Trophoblast cell (in vitro differentiated cells and primary cell): ENCODE results near the gene DIAPH3.

Experiments used
- DNase-seq, 2 donors: peaks; one replicate each; pipeline ENCODE4 v3.0.0-alpha.2; 2016
- H2AFZ ChIP-seq: 2 replicates; pipeline ENCODE4 v1.6.1; 2013; ENCODE audit warnings: low read length, moderate library complexity, mild to moderate bottlenecking; ENCODE audit not compliant: insufficient read depth, poor library complexity
- H2AK5ac ChIP-seq: 2 replicates; pipeline ENCODE4 v1.6.1; 2013; ENCODE audit warnings: mild to moderate bottlenecking, low read length
- H2BK120ac ChIP-seq: 2 replicates; pipeline ENCODE4 v1.6.1; 2013; ENCODE audit warnings: low read length, mild to moderate bottlenecking, moderate library complexity; ENCODE audit not compliant: insufficient read depth, poor library complexity
- H2BK12ac ChIP-seq: 2 replicates; pipeline ENCODE4 v1.6.1; 2013; ENCODE audit warnings: mild to moderate bottlenecking, low read length, moderate library complexity
- H2BK5ac ChIP-seq: 2 replicates; pipeline ENCODE4 v1.6.1; 2013; ENCODE audit warnings: low read length, low read depth, moderate library complexity, mild to moderate bottlenecking; ENCODE audit not compliant: poor library complexity
- H3K14ac ChIP-seq: 2 replicates; pipeline ENCODE4 v1.6.1; 2013; ENCODE audit warnings: mild to moderate bottlenecking, low read length
- H3K18ac ChIP-seq: 2 replicates; pipeline ENCODE4 v1.6.1; 2013; ENCODE audit warnings: mild to moderate bottlenecking, low read length
- H3K23ac ChIP-seq: 2 replicates; pipeline ENCODE4 v1.6.1; 2013; ENCODE audit warnings: low read length
- H3K27ac ChIP-seq: 2 replicates; pipeline ENCODE4 v1.5.1; 2013; ENCODE audit warnings: low read depth, mild to moderate bottlenecking, inconsistent platforms, low read length, moderate library complexity
- H3K27me3 ChIP-seq: 2 replicates; pipeline ENCODE4 v1.6.1; 2013; ENCODE audit warnings: inconsistent platforms, mild to moderate bottlenecking, low read length, moderate library complexity; ENCODE audit not compliant: insufficient read depth
- H3K36me3 ChIP-seq, 2 experiments: 1 replicate in 1 of 2; 2 replicates in 1 of 2; pipeline ENCODE4 v1.6.1; 2013; ENCODE audit warnings: low read length in 2 of 2, mild to moderate bottlenecking in 2 of 2, moderate library complexity in 1 of 2; ENCODE audit not compliant: insufficient read depth in 2 of 2, control insufficient read depth in 1 of 2
- H3K4ac ChIP-seq: 2 replicates; pipeline ENCODE4 v1.6.1; 2013; ENCODE audit warnings: low read depth, mild to moderate bottlenecking, low read length, moderate library complexity
- H3K4me1 ChIP-seq, 2 experiments: 1 replicate in 1 of 2; 2 replicates in 1 of 2; pipeline ENCODE4 v1.6.1; 2013; ENCODE audit warnings: low read length in 2 of 2, mild to moderate bottlenecking in 2 of 2, moderate library complexity in 1 of 2; ENCODE audit not compliant: insufficient read depth in 2 of 2, control insufficient read depth in 1 of 2
- H3K4me2 ChIP-seq: 2 replicates; pipeline ENCODE4 v1.6.1; 2013; ENCODE audit warnings: inconsistent platforms, mild to moderate bottlenecking, low read length, moderate library complexity
- H3K4me3 ChIP-seq: 2 replicates; pipeline ENCODE4 v1.5.1; 2013; ENCODE audit warnings: mild to moderate bottlenecking, low read depth, low read length, inconsistent platforms
- H3K79me1 ChIP-seq: one replicate; pipeline ENCODE4 v1.6.1; 2013; ENCODE audit warnings: low read length
- H3K79me2 ChIP-seq: 2 replicates; pipeline ENCODE4 v1.6.1; 2013; ENCODE audit warnings: low read length, mild to moderate bottlenecking; ENCODE audit not compliant: control insufficient read depth, insufficient read depth, poor library complexity
- H3K9ac ChIP-seq: 2 replicates; pipeline ENCODE4 v1.6.1; 2013; ENCODE audit warnings: mild to moderate bottlenecking, low read length
- H3K9me3 ChIP-seq: 2 replicates; pipeline ENCODE4 v1.6.1; 2013; ENCODE audit warnings: low read depth, mild to moderate bottlenecking, control low read depth, inconsistent platforms, low read length; ENCODE audit not compliant: insufficient read depth
- H4K12ac ChIP-seq: 2 replicates; pipeline ENCODE4 v1.6.1; 2013; ENCODE audit warnings: low read depth, mild to moderate bottlenecking, low read length, moderate library complexity
- H4K8ac ChIP-seq: 2 replicates; pipeline ENCODE4 v1.6.1; 2013; ENCODE audit warnings: low read depth, mild to moderate bottlenecking, low read length, moderate library complexity
- H4K91ac ChIP-seq: one replicate; pipeline ENCODE4 v1.6.1; 2013; ENCODE audit warnings: low read depth, mild to moderate bottlenecking, low read length, moderate library complexity
- WGBS: extraction: QIAGEN DNeasy Blood & Tissue Kit; methylation state at CpG from one replicate; pipeline ENCODE4 v1.1.7; 2013; ENCODE audit warnings: missing lambda C conversion rate; ENCODE audit not compliant: insufficient read length, insufficient coverage; ENCODE audit errors: extremely low coverage; 5-methylcytosine and 5-hydroxymethylcytosine counted together

Gene DIAPH3

DNA sequence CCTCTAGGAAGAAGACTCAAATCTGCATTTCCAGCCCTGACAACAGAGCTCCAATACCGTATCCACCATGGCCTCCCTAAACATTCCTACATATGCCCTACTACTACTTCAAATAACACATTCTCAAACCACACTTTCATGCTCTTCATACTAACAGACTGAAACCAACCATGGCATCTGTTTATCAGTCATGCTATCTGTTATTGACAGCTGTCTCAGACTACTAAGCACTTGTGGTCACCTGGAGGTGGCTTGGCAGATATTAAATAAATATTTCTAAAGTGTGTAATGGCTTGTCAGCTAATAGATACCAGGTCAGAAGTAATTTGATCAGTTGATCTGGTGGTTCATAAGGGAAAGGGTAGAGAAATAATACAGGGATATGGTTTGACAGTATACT, 489.1 kb downstream of the DIAPH3 start:
- no CpG with 5 or more reads among the region's 1 CpG for WGBS
- H3K36me3 ChIP-seq: no peaks in the 10 kb centered on the region
- H3K23ac ChIP-seq: no peak overlapping the region
- H3K14ac ChIP-seq: no peak overlapping the region
- no peaks in the 10 kb centered on the region for H3K9me3 ChIP-seq
- H2AFZ ChIP-seq: no peak overlapping the region
- no peak overlapping the region for H4K8ac ChIP-seq
- no peak overlapping the region for H3K4me2 ChIP-seq
- no peak overlapping the region for H3K9ac ChIP-seq
- peaks cover 0 to 4% of the 10 kb centered on the region in 2 experiments for H3K4me1 ChIP-seq
- H2BK120ac ChIP-seq: no peak overlapping the region
- no peak overlapping the region for H2BK12ac ChIP-seq
- no peak overlapping the region for H4K12ac ChIP-seq
- peaks cover 2% of the 10 kb centered on the region for H3K79me1 ChIP-seq
- H3K27me3 ChIP-seq: no peaks in the 10 kb centered on the region
- H3K4ac ChIP-seq: no peak overlapping the region
- peak; percentile 54 to 81 for DNase-seq
- H3K27ac ChIP-seq: no peak overlapping the region
- H3K79me2 ChIP-seq: no peaks in the 10 kb centered on the region
- no peak overlapping the region for H4K91ac ChIP-seq
- H2AK5ac ChIP-seq: no peak overlapping the region
- no peak overlapping the region for H2BK5ac ChIP-seq
- no peak overlapping the region for H3K18ac ChIP-seq
- no peak overlapping the region for H3K4me3 ChIP-seq

DNA sequence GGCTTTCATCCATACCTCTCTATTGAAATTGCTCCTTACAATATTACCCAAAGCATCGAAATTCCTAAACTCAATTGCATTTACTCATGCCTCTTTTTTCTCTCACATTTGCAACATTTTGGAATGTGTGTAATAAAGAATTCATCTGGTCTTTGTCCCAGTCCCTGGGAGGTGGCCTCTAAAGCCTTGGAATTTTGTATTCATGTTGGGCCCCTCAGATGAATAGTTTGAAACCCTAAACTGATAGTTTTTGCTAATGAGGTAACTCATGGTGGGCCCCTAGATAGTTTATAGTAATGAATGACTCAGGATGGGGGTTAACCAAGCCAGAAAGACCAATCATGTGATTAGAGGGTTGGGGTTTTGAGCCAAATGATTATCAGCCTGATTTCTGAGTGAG, 490.4 kb downstream of the DIAPH3 start:
- no peak overlapping the region for H3K9ac ChIP-seq
- H3K23ac ChIP-seq: no peak overlapping the region
- peak in 1 of 2 donors; percentile 19 for DNase-seq
- no peak overlapping the region for H4K91ac ChIP-seq
- H3K9me3 ChIP-seq: no peaks in the 10 kb centered on the region
- H3K18ac ChIP-seq: no peak overlapping the region
- no peak overlapping the region for H3K4me3 ChIP-seq
- no peak overlapping the region for H2BK120ac ChIP-seq
- no CpG with 5 or more reads among the region's 1 CpG for WGBS
- H3K36me3 ChIP-seq: no peaks in the 10 kb centered on the region
- no peak overlapping the region for H2AFZ ChIP-seq
- no peak overlapping the region for H3K27ac ChIP-seq
- no peak overlapping the region for H2BK5ac ChIP-seq
- no peaks in the 10 kb centered on the region for H3K27me3 ChIP-seq
- no peak overlapping the region for H3K14ac ChIP-seq
- H3K79me2 ChIP-seq: no peaks in the 10 kb centered on the region
- no peak overlapping the region for H4K8ac ChIP-seq
- H4K12ac ChIP-seq: no peak overlapping the region
- no peak overlapping the region for H3K4ac ChIP-seq
- H2AK5ac ChIP-seq: no peak overlapping the region
- H3K4me1 ChIP-seq: peaks cover 0 to 4% of the 10 kb centered on the region in 2 experiments
- H3K79me1 ChIP-seq: peaks cover 5% of the 10 kb centered on the region
- no peak overlapping the region for H3K4me2 ChIP-seq
- no peak overlapping the region for H2BK12ac ChIP-seq

DNA sequence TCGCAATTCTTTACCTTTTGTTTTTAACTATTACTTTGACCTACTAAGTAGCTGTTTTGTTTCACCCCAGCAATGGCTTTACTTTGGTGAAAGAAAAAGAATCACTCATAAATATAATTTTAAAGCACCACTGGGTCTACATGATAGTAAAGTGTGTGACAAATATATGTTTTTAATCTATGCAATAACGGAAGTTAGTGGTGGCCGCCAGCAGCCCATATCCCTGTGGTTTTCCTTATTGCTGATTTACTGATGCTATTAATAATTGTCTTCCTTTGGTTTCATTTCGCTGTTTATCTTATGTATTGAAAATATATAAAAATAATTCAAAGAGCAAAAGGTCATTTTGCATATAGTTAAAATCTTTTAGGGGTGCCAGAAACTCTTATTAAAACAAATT, 491.3 kb downstream of the DIAPH3 start:
- Histone ChIP-seq H3K4me3 (no peak overlapping the region), H3K36me3 (no peaks in the 10 kb centered on the region), H3K23ac (no peak overlapping the region), H3K27me3 (no peaks in the 10 kb centered on the region), H2BK5ac (no peak overlapping the region), H2BK120ac (no peak overlapping the region), H3K79me2 (no peaks in the 10 kb centered on the region), H3K4me1 (peaks cover 0 to 4% of the 10 kb centered on the region in 2 experiments), H2AK5ac (no peak overlapping the region), H3K79me1 (peaks cover 5% of the 10 kb centered on the region), H3K9ac (no peak overlapping the region), H2BK12ac (no peak overlapping the region), H3K14ac (no peak overlapping the region), H3K4me2 (no peak overlapping the region), H3K27ac (no peak overlapping the region), H4K91ac (no peak overlapping the region), H4K12ac (no peak overlapping the region), H3K9me3 (no peaks in the 10 kb centered on the region), H4K8ac (no peak overlapping the region), H3K4ac (no peak overlapping the region), H2AFZ (no peak overlapping the region), H3K18ac (no peak overlapping the region)
- WGBS: no CpG with 5 or more reads among the region's 4 CpGs
- DNase-seq: no peak

DNA sequence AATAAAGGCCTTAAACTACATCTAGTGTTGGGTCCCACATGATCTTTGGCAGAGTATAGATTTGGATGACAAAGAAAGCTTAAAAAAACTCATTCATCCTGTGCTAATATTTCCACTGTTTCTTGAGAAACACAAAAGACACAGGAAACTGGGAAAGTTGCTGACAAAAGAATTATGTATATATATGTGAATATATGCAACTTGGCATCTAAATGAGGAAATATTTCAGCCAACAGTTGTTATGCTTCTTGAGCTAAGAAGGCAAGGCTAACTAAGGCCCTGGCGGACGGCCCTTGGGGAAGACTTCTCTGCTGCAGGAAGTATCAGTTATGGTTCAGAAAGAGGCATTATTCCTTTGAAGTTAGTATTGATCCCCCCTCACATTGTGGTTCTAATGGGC, 491.8 kb downstream of the DIAPH3 start:
- H3K14ac ChIP-seq: peak overlapping the region; percentile 24
- peaks cover 0 to 4% of the 10 kb centered on the region in 2 experiments for H3K4me1 ChIP-seq

More for the DNA sequence above, 491.8 kb downstream of the DIAPH3 start:
- H3K4me3 ChIP-seq: no peak overlapping the region
- H3K4me2 ChIP-seq: no peak overlapping the region
- no peak overlapping the region for H3K9ac ChIP-seq
- H3K36me3 ChIP-seq: no peaks in the 10 kb centered on the region
- H4K8ac ChIP-seq: peak overlapping the region; percentile 47
- H3K9me3 ChIP-seq: no peaks in the 10 kb centered on the region
- WGBS: no CpG with 5 or more reads among the region's 2 CpGs
- no peaks in the 10 kb centered on the region for H3K79me2 ChIP-seq
- H3K18ac ChIP-seq: no peak overlapping the region
- no peak overlapping the region for H2BK12ac ChIP-seq
- peaks cover 5% of the 10 kb centered on the region for H3K79me1 ChIP-seq
- no peak overlapping the region for H2BK120ac ChIP-seq
- H4K12ac ChIP-seq: no peak overlapping the region
- no peak overlapping the region for H2AFZ ChIP-seq
- H4K91ac ChIP-seq: peak overlapping the region; percentile 14
- no peak overlapping the region for H2BK5ac ChIP-seq
- no peak overlapping the region for H3K23ac ChIP-seq
- DNase-seq: no peak
- H3K27me3 ChIP-seq: no peaks in the 10 kb centered on the region
- H3K4ac ChIP-seq: no peak overlapping the region
- H3K27ac ChIP-seq: no peak overlapping the region
- no peak overlapping the region for H2AK5ac ChIP-seq
